Head of caudate nucleus (tissue), 42 donors: ENCODE measurements around the gene POU6F2.

Experiments
- DNase-seq, 42 donors: peaks; one replicate each; pipeline versions ENCODE4 v3.0.0 to v3.0.0-alpha.2; 2020 to 2021; ENCODE audit warnings: mixed read lengths in 7 of 42
- intact Hi-C: fragments of 100-400 bp; cut with DNase I; formaldehyde crosslinking; loops from one replicate; pipeline ENCODE4 v1.15.0; 2022

Gene POU6F2

GRCh38 chr7:39493934-39494333 is 516.2 kb downstream of the POU6F2 start:
- no peak for DNase-seq
- intact Hi-C loops = no loop called here

- DNase-seq = no peak
- intact Hi-C loops = no loop called here
Measured at GRCh38 chr7:39501358-39501757, 523.6 kb downstream of the POU6F2 start.

- intact Hi-C loops = no loop called here
- peak in 1 of 42 donors; percentile 47 for DNase-seq
Measured at GRCh38 chr7:39504963-39505362, 527.3 kb downstream of the POU6F2 start.

- DNase-seq = peak in 3 of 42 donors; percentile 13 to 45 (median 15)
Measured at GRCh38 chr7:39507866-39508551, 530.3 kb downstream of the POU6F2 start.

GRCh38 chr7:39509436-39509835 is 531.7 kb downstream of the POU6F2 start:
- intact Hi-C loops = no loop called here
- DNase-seq = no peak

More at GRCh38 chr7:39507866-39508551, 530.3 kb downstream of the POU6F2 start:
- intact Hi-C loops = no loop called here

- no peak for DNase-seq
- intact Hi-C loops = no loop called here
Measured at GRCh38 chr7:39509912-39510311, 532.2 kb downstream of the POU6F2 start.

GRCh38 chr7:39510864-39511354 is 533.2 kb downstream of the POU6F2 start:
- intact Hi-C loops = no loop called here
- no peak for DNase-seq

GRCh38 chr7:39515534-39516228 is 538.0 kb downstream of the POU6F2 start:
- no peak for DNase-seq
- intact Hi-C loops = no loop called here

- intact Hi-C loops = no loop called here
- no peak for DNase-seq
Measured at GRCh38 chr7:39516498-39516897, 538.8 kb downstream of the POU6F2 start.

- intact Hi-C loops = no loop called here
- DNase-seq = no peak
Measured at GRCh38 chr7:39517240-39517639, 539.5 kb downstream of the POU6F2 start.
